Breast epithelium (tissue), 4 donors: Measurements from ENCODE around the gene PCDH9. TPM values are rescaled to one million over a fixed set of nuclear protein-coding genes. Genes with fewer than 3 reads are reported as not detected.

Experiments
- DNase-seq, 2 donors: peaks; one replicate each; pipeline ENCODE4 v3.0.0-alpha.2; 2019; ENCODE audit warnings: low spot score in 2 of 2
- H3K27ac ChIP-seq, 2 donors: fragments of 200-600 bp; sonication (generic) in 1 of 2; one replicate each; pipeline ENCODE4 v1.5.1; 2016 to 2019; ENCODE audit warnings: mild to moderate bottlenecking in 1 of 2
- H3K27me3 ChIP-seq, 2 donors: fragments of 200-600 bp; sonication (generic) in 1 of 2; one replicate each; pipeline versions ENCODE4 v1.5.1 to v1.6.0; 2017 to 2019; ENCODE audit warnings: control low read depth in 1 of 2, mild to moderate bottlenecking in 1 of 2
- H3K36me3 ChIP-seq: fragments of 200-600 bp; one replicate; pipeline ENCODE4 v1.5.1; 2019
- H3K4me1 ChIP-seq, 2 donors: fragments of 200-600 bp; sonication (generic); one replicate each; pipeline ENCODE4 v1.5.1; 2016 to 2019; ENCODE audit warnings: control low read depth in 1 of 2
- H3K4me3 ChIP-seq, 3 donors: fragments of 200-600 bp; sonication (generic); 1 replicate in 2 of 3; 2 replicates in 1 of 3; pipeline ENCODE4 v1.5.1; 2016 to 2019; ENCODE audit warnings: mild to moderate bottlenecking in 3 of 3, moderate library complexity in 2 of 3
- H3K9me3 ChIP-seq, 2 donors: fragments of 200-600 bp; sonication (generic) in 1 of 2; one replicate each; pipeline ENCODE4 v1.5.1; 2016 to 2019; ENCODE audit warnings: control low read depth in 1 of 2
- POLR2A ChIP-seq: fragments of 450-650 bp; IDR thresholded peaks from one replicate; pipeline ENCODE4 v1.6.1; 2016; ENCODE audit warnings: antibody characterized with exemption, mild to moderate bottlenecking, moderate library complexity
- POLR2AphosphoS5 ChIP-seq, 3 donors: sonication (generic); formaldehyde crosslinking; IDR thresholded peaks; one replicate each; pipeline ENCODE4 v1.6.1; 2017; ENCODE audit warnings: antibody characterized with exemption in 3 of 3
- intact Hi-C: fragments of 100-400 bp; cut with DNase I; formaldehyde crosslinking; loops from one replicate; pipeline ENCODE4 v1.15.1; 2023; ENCODE audit warnings: low total_unique reads
- total RNA-seq, 3 donors: library from RNA; depleted of rRNA; stranded (reverse); fragments of >200 nt; gene quantifications; one replicate each; pipeline ENCODE4 v1.1.0, GENCODE V29; 2016
- TF ChIP-seq, protein P1 (sequence below), 3 donors: fragments of 450-650 bp; IDR thresholded peaks; one replicate each; pipeline ENCODE4 v1.5.1; 2016 to 2017; ENCODE audit warnings: antibody characterized with exemption in 3 of 3, mild to moderate bottlenecking in 3 of 3, moderate library complexity in 3 of 3

The PCDH9 gene
- total RNA-seq, 3 donors from 2014 or later: 0.98 to 26.7 (median 3.7) TPM

DNA sequence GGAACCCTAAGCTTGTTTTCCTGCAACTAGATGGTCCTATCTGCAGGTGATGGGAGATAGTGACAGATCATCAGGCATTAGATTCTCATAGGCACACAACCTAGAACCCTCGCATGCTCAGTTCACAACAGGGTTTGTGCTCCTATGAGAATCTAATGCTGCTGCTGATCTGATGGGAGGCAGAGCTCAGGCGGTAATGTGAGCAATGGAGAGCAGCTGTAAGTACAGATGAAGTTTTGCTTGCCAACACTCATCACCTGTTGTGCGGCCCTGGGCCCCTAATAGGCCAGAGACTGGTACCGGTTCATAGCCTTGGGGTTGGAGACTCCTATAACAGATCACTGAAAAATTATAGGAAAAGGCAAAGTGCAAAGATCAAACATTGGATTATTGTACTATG, 267.2 kb downstream of the PCDH9 start:
- Histone ChIP-seq H3K27me3 (no peaks in the 10 kb centered on the region), H3K4me1 (no peaks in the 10 kb centered on the region), H3K27ac (no peak overlapping the region), H3K36me3 (no peaks in the 10 kb centered on the region), H3K4me3 (no peak overlapping the region), H3K9me3 (no peaks in the 10 kb centered on the region)
- intact Hi-C loops: no loop called here
- no peak for DNase-seq
- TF ChIP-seq POLR2A (no peak), POLR2AphosphoS5 (IDR thresholded peaks at IDR 0.05) (no peak)

DNA sequence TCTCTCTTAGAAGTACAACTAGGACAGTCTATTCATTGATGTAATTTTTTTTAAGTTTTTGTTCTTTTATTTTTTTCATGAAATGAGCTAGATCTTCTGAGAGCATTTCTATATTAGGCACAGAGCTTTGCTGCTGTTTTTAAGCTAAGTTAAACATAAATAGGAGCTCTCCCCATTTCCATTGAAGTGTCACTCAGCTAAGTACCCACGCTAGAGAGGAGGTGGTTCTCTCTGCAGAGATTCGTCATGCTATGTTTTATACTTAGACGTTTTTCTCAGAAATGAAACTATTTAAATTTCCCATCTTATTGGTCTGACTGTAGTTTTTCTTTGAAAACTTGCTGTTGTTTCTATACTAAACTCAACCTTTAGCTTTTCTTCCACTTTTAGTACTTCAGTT, 271.5 kb downstream of the PCDH9 start:
- intact Hi-C loops: no loop called here
- Histone ChIP-seq H3K4me1 (no peaks in the 10 kb centered on the region), H3K4me3 (no peak overlapping the region), H3K27me3 (no peaks in the 10 kb centered on the region), H3K9me3 (no peaks in the 10 kb centered on the region), H3K27ac (no peak overlapping the region), H3K36me3 (no peaks in the 10 kb centered on the region)
- TF ChIP-seq, protein P1, sequence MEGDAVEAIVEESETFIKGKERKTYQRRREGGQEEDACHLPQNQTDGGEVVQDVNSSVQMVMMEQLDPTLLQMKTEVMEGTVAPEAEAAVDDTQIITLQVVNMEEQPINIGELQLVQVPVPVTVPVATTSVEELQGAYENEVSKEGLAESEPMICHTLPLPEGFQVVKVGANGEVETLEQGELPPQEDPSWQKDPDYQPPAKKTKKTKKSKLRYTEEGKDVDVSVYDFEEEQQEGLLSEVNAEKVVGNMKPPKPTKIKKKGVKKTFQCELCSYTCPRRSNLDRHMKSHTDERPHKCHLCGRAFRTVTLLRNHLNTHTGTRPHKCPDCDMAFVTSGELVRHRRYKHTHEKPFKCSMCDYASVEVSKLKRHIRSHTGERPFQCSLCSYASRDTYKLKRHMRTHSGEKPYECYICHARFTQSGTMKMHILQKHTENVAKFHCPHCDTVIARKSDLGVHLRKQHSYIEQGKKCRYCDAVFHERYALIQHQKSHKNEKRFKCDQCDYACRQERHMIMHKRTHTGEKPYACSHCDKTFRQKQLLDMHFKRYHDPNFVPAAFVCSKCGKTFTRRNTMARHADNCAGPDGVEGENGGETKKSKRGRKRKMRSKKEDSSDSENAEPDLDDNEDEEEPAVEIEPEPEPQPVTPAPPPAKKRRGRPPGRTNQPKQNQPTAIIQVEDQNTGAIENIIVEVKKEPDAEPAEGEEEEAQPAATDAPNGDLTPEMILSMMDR (IDR thresholded peaks at IDR 0.05): no peak
- TF ChIP-seq POLR2AphosphoS5 (IDR thresholded peaks at IDR 0.05): no peak
- TF ChIP-seq POLR2A: no peak
- no peak for DNase-seq

DNA sequence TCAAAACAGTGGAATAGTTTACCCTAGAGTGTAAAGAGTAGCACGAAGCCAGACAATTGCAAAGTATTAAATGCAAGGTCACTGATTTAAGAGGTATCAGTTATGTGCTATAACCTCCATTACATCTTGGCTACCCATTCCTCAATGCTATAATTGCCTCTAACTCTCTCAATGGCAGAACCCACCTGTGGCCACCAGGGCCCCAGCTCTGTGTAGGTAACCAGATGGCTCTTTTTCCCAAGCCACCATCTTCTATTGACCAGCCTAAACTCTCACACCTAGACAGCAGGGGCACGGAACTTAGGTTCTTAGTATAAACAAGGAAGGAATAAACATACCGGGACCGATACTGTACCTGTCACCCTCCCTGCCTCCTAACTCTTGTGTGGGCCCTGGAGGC, 277.6 kb downstream of the PCDH9 start:
- Histone ChIP-seq H3K27me3 (no peaks in the 10 kb centered on the region), H3K4me3 (no peak overlapping the region), H3K36me3 (no peaks in the 10 kb centered on the region), H3K27ac (no peak overlapping the region), H3K9me3 (no peaks in the 10 kb centered on the region), H3K4me1 (no peaks in the 10 kb centered on the region)
- intact Hi-C loops: no loop called here
- DNase-seq: no peak
- TF ChIP-seq POLR2AphosphoS5 (IDR thresholded peaks at IDR 0.05) (no peak), POLR2A (no peak)
- TF ChIP-seq, protein P1 (IDR thresholded peaks at IDR 0.05): no peak

DNA sequence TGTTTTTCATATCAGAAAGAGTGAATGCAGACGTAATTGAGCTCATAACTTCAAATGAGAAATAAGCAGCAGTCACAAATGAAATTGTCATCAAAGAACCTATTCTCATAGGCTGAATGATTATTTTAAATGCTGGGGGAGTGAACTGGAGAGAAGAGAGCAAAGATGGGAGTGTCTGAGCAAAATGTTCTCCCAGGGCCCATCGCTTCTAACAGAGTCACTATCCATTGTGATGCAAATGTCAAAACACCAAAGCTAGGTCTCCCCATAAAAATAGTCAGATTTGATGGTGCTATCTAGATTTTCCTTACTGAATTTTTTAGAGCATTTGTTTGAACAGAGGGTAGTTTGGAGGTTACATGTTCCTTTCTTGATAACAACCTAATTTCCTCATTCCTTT, 278.7 kb downstream of the PCDH9 start:
- DNase-seq: no peak
- intact Hi-C loops: no loop called here
- H3K4me1 ChIP-seq: no peaks in the 10 kb centered on the region

DNA sequence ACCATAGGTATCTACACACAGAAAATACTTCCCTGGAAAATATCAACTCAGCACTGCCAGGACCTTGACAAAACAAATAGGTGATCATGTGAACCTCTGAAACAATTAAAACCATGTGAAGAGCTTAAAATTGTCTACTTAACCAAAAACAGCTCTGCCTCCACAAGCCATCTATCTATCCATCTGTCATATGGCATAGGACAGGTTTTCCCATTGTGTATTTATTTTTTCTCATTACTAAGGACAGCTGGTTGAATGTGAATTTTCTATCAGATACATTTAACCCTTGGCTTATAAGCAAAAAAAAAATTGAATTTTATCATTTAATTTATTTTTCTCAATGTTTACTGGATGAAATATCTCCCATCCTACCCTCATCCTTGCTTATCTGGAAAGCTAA, 279.5 kb downstream of the PCDH9 start:
- no peaks in the 10 kb centered on the region for H3K9me3 ChIP-seq
- H3K27me3 ChIP-seq: no peaks in the 10 kb centered on the region
- no peak for DNase-seq
- TF ChIP-seq POLR2A (no peak), POLR2AphosphoS5 (IDR thresholded peaks at IDR 0.05) (no peak)
- TF ChIP-seq, protein P1 (IDR thresholded peaks at IDR 0.05): no peak
- intact Hi-C loops: no loop called here
- H3K4me3 ChIP-seq: no peak overlapping the region
- H3K4me1 ChIP-seq: no peaks in the 10 kb centered on the region
- H3K27ac ChIP-seq: no peak overlapping the region
- H3K36me3 ChIP-seq: no peaks in the 10 kb centered on the region

More for the DNA sequence above, 278.7 kb downstream of the PCDH9 start:
- Histone ChIP-seq H3K4me3 (no peak overlapping the region), H3K36me3 (no peaks in the 10 kb centered on the region), H3K27me3 (no peaks in the 10 kb centered on the region), H3K27ac (no peak overlapping the region), H3K9me3 (no peaks in the 10 kb centered on the region)
- TF ChIP-seq POLR2AphosphoS5 (IDR thresholded peaks at IDR 0.05) (no peak), POLR2A (no peak)
- TF ChIP-seq, protein P1 (IDR thresholded peaks at IDR 0.05): no peak

DNA sequence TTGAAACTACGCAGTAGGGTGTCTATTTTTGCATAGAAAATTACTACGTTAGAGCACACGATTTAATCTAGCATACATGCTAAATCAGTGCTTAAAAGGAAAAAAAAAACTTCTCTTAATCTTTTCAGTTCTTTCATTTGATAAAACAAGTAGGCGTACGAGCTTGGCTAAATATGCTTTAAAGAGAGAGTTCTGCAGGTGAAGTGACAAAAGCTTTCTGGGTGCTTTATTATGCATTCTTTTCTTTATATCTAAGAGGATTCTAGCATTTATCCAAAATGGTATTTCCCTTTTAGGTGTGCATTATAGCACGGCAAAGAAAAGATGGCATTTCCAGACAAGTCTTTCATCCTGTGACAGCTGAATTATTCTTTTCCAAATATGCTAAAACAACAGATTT, 281.2 kb downstream of the PCDH9 start:
- Histone ChIP-seq H3K4me1 (no peaks in the 10 kb centered on the region), H3K4me3 (no peak overlapping the region), H3K27me3 (no peaks in the 10 kb centered on the region), H3K27ac (no peak overlapping the region), H3K9me3 (no peaks in the 10 kb centered on the region), H3K36me3 (no peaks in the 10 kb centered on the region)
- TF ChIP-seq POLR2A (no peak), POLR2AphosphoS5 (IDR thresholded peaks at IDR 0.05) (no peak)
- TF ChIP-seq, protein P1 (IDR thresholded peaks at IDR 0.05): no peak
- intact Hi-C loops: no loop called here
- no peak for DNase-seq
